PC-9 (cell line): Measurements from ENCODE around the gene SPSB2. TPM values are rescaled to one million over a fixed set of nuclear protein-coding genes. Genes with fewer than 3 reads are reported as not detected.
A peak's percentile ranks its signal among the peaks of the same experiment; 100 is the strongest.

Experiments
- BruUV-seq: library from RNA; stranded (reverse); fragments of 400-500 nt; replicated peaks from 2 replicates; lab custom pipeline; 2021; lab: Mats Ljungman, UMichigan
- CTCF ChIA-PET: fragments of 300-600 bp; sonication (Branson Sonifier 250); formaldehyde crosslinking; loops from one replicate; lab custom pipeline; 2022; ENCODE audit warnings: antibody characterized with exemption; lab: Charles Lee
- POLR2A ChIA-PET: fragments of 300-600 bp; sonication (Branson Sonifier 250); formaldehyde crosslinking; loops from one replicate; lab custom pipeline; 2022; ENCODE audit warnings: antibody characterized with exemption; ENCODE audit not compliant: unreplicated experiment; lab: Charles Lee
- DNase-seq, 2 experiments: peaks; one replicate each; pipeline versions ENCODE4 v3.0.0 to v3.0.0-alpha.2; 2015 to 2022; ENCODE audit warnings: mixed read lengths in 1 of 2
- H2AFZ ChIP-seq: fragments of 200-600 bp; sonication (generic); 2 replicates; pipeline ENCODE4 v1.8.1; 2017; ENCODE audit warnings: antibody characterized with exemption
- H3F3A ChIP-seq: fragments of 200-600 bp; sonication (generic); 2 replicates; pipeline ENCODE4 v1.8.1; 2017; ENCODE audit warnings: antibody characterized with exemption, mild to moderate bottlenecking, low read depth; ENCODE audit not compliant: insufficient read depth
- H3K27ac ChIP-seq: fragments of 200-600 bp; sonication (generic); 2 replicates; pipeline ENCODE4 v1.6.1; 2016; ENCODE audit warnings: mixed run types
- H3K27me3 ChIP-seq: fragments of 200-600 bp; sonication (generic); 2 replicates; pipeline ENCODE4 v1.6.1; 2016; ENCODE audit warnings: low read depth, mixed run types; ENCODE audit not compliant: insufficient read depth
- H3K36me3 ChIP-seq: fragments of 200-600 bp; sonication (generic); 2 replicates; pipeline ENCODE4 v1.6.1; 2016; ENCODE audit warnings: low read depth, mixed run types
- H3K4me1 ChIP-seq: fragments of 200-600 bp; sonication (generic); replicated peaks from 2 replicates; pipeline ENCODE4 v1.6.1; 2016; ENCODE audit warnings: mixed run types; ENCODE audit not compliant: insufficient read depth
- H3K4me2 ChIP-seq: fragments of 200-600 bp; sonication (generic); 2 replicates; pipeline ENCODE4 v1.6.1; 2017; ENCODE audit warnings: mixed run types
- H3K4me3 ChIP-seq: fragments of 200-600 bp; sonication (generic); 2 replicates; pipeline ENCODE4 v1.6.1; 2016; ENCODE audit warnings: mixed run types
- H3K79me2 ChIP-seq: fragments of 200-600 bp; sonication (generic); 2 replicates; pipeline ENCODE4 v1.6.1; 2017; ENCODE audit warnings: low read depth, mixed run types
- H3K9me2 ChIP-seq: fragments of 200-600 bp; sonication (generic); 2 replicates; pipeline ENCODE4 v1.8.1; 2017; ENCODE audit warnings: mild to moderate bottlenecking; ENCODE audit not compliant: insufficient read depth
- H3K9me3 ChIP-seq: fragments of 200-600 bp; sonication (generic); 2 replicates; pipeline ENCODE4 v1.8.1; 2016; ENCODE audit warnings: low read depth; ENCODE audit not compliant: insufficient read depth
- H4K20me1 ChIP-seq: fragments of 200-600 bp; sonication (generic); 2 replicates; pipeline ENCODE4 v1.8.1; 2017; ENCODE audit not compliant: insufficient read depth
- EZH2 ChIP-seq: fragments of 200-600 bp; sonication (generic); IDR thresholded peaks from 2 replicates; pipeline ENCODE4 v1.8.0; 2017; ENCODE audit warnings: antibody characterized with exemption, low read depth
- intact Hi-C: fragments of 100-400 bp; cut with micrococcal nuclease; formaldehyde crosslinking; loops from one replicate; pipeline ENCODE4 v1.10.0; 2022; ENCODE audit not compliant: unreplicated experiment
- total RNA-seq: library from RNA; stranded (reverse); gene quantifications from 2 replicates; pipeline ENCODE4 v1.2.3, GENCODE V29; 2021
- TF ChIP-seq, protein P1 (sequence below): fragments of 200-600 bp; sonication (generic); conservative IDR thresholded peaks from 2 replicates; pipeline ENCODE4 v1.6.1; 2017; ENCODE audit warnings: mixed run types, antibody characterized with exemption, mild to moderate bottlenecking, moderate library complexity

Gene SPSB2
- total RNA-seq, 1 experiment from 2014 or later: 28.9 TPM

DNA sequence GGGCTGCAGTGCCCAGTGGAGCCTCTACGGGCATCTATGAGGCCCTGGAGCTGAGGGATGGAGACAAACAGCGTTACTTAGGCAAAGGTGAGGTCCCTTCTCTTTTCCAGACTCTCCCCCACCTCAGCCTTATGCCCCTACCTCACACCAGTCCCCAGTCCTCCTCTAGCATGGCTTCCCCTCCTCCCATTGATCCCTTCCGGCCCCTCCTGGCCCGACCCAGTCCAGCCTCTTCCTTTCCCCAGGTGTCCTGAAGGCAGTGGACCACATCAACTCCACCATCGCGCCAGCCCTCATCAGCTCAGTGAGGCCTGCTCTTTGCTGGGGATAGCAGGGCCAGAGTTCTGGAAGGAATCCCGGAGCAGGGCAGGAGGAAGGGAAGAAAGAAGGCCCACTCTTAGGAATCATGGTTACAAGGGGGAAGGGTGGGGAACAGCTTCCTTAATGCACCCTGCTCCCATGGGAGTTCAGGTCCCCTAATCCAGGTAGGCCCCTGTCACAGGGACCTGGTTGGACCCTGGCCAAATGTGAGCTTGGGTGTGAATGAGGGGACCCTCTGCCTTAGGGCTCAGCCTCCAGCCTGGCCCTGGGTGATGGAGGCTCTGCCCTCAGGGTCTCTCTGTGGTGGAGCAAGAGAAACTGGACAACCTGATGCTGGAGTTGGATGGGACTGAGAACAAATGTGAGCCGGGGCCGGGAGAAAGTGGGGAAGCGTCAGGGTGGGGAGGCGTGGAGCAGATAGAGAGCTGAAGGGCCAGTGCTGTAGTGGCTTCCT lies 43.5 kb upstream of the SPSB2 start:
- Histone ChIP-seq H3K36me3 (no peaks in the 10 kb centered on the region), H3K27me3 (peaks cover 11% of the 10 kb centered on the region), H3F3A (no peaks in the 10 kb centered on the region), H3K4me2 (no peak overlapping the region), H3K27ac (no peak overlapping the region), H3K79me2 (no peaks in the 10 kb centered on the region), H3K4me1 (peaks cover 5% of the 10 kb centered on the region; the same call in 1 of the 2 replicates), H4K20me1 (no peaks in the 10 kb centered on the region), H3K9me2 (no peaks in the 10 kb centered on the region), H3K4me3 (no peak overlapping the region), H3K9me3 (no peaks in the 10 kb centered on the region), H2AFZ (no peak overlapping the region)
- intact Hi-C loops: no loop called here
- ChIA-PET POLR2A (interaction anchor here (0.6 kb wide), 1 partner anchor 16 kb away, joined by 3 read pairs; no protein-coding TSS in a partner anchor), CTCF (interaction anchor here (1.1 kb wide), 1 partner anchor 44 kb away, joined by 3 read pairs; the partner anchor contains the start of gene SPSB2)
- BruUV-seq: no TSS peak
- no peak for TF ChIP-seq EZH2
- TF ChIP-seq, protein P1, sequence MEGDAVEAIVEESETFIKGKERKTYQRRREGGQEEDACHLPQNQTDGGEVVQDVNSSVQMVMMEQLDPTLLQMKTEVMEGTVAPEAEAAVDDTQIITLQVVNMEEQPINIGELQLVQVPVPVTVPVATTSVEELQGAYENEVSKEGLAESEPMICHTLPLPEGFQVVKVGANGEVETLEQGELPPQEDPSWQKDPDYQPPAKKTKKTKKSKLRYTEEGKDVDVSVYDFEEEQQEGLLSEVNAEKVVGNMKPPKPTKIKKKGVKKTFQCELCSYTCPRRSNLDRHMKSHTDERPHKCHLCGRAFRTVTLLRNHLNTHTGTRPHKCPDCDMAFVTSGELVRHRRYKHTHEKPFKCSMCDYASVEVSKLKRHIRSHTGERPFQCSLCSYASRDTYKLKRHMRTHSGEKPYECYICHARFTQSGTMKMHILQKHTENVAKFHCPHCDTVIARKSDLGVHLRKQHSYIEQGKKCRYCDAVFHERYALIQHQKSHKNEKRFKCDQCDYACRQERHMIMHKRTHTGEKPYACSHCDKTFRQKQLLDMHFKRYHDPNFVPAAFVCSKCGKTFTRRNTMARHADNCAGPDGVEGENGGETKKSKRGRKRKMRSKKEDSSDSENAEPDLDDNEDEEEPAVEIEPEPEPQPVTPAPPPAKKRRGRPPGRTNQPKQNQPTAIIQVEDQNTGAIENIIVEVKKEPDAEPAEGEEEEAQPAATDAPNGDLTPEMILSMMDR: no peak
- DNase-seq: no peak

DNA sequence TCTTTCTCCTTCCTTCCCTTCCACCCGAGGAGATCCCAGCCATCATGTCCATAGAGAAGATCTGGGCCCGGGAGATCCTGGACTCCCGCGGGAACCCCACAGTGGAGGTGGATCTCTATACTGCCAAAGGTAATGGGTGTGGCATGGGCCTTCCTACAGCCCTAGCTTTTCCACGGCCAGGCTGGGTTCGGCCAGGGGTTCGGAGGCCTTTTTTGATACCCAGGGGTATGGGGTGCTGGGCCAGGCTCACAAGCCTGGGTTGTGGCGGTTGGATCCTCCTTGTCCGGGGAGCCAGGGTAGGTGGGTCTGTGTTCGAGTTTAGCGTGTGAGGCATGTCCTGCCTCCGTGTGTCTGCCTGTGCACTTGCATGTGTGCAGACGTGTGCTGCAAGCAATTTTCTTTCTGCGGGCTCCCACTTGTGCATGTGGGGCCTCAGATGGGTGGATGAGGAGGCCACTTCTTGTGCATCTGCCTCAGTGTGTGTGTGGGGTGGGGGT lies 42.7 kb upstream of the SPSB2 start:
- Histone ChIP-seq H3F3A (no peaks in the 10 kb centered on the region), H3K9me3 (no peaks in the 10 kb centered on the region), H2AFZ (no peak overlapping the region), H3K9me2 (no peaks in the 10 kb centered on the region), H3K79me2 (no peaks in the 10 kb centered on the region), H3K4me3 (no peak overlapping the region), H3K4me2 (no peak overlapping the region), H3K27me3 (peaks cover 11% of the 10 kb centered on the region), H4K20me1 (no peaks in the 10 kb centered on the region), H3K36me3 (no peaks in the 10 kb centered on the region), H3K27ac (no peak overlapping the region), H3K4me1 (peaks cover 5% of the 10 kb centered on the region; the same call in 1 of the 2 replicates)
- ChIA-PET POLR2A (interaction anchor here (0.6 kb wide), 1 partner anchor 17 kb away, joined by 3 read pairs; no protein-coding TSS in a partner anchor), CTCF (interaction anchor here (0.6 to 1.1 kb wide), 2 partner anchors 43 to 62 kb away, joined by 3 to 12 read pairs; partner anchors contain the start of gene SPSB2)
- TF ChIP-seq, protein P1: no peak
- no peak for TF ChIP-seq EZH2
- BruUV-seq: no TSS peak
- DNase-seq: no peak
- intact Hi-C loops: loop anchor here (1.0 kb wide), 1 partner anchor 25 kb away; no protein-coding TSS in a partner anchor

- no peaks in the 10 kb centered on the region for H3F3A ChIP-seq
- POLR2A ChIA-PET: no interaction called here
- no peaks in the 10 kb centered on the region for H3K36me3 ChIP-seq
- H3K27ac ChIP-seq: no peak overlapping the region
- peak overlapping the region; percentile 84 for H2AFZ ChIP-seq
- BruUV-seq: TSS peak; percentile 11
- peaks cover 11% of the 10 kb centered on the region for H3K27me3 ChIP-seq
- DNase-seq: no peak
- peak overlapping the region; percentile 77 for H3K4me3 ChIP-seq
- H3K4me2 ChIP-seq: peak overlapping the region; percentile 92
- intact Hi-C loops: loop anchor here (1.0 kb wide), 2 partner anchors 24 to 42 kb away; partner anchors contain the start of gene SPSB2
- H3K9me2 ChIP-seq: no peaks in the 10 kb centered on the region
- H3K4me1 ChIP-seq: peaks cover 5% of the 10 kb centered on the region; the same call in 1 of the 2 replicates
- CTCF ChIA-PET: interaction anchor here (0.6 to 1.1 kb wide), 3 partner anchors 42 to 158 kb away, joined by 3 to 12 read pairs (median 7); partner anchors contain the start of gene SPSB2
- H3K79me2 ChIP-seq: no peaks in the 10 kb centered on the region
- TF ChIP-seq EZH2: no peak
- TF ChIP-seq, protein P1: no peak
- H4K20me1 ChIP-seq: no peaks in the 10 kb centered on the region
- no peaks in the 10 kb centered on the region for H3K9me3 ChIP-seq
These were observed 42.1 kb upstream of the SPSB2 start for GRCh38 chr12:6914947-6915788.
